ENCODE data around the gene CAMTA1.

GRCh38 chr1:6784560-6785317 is 515 bp upstream of the CAMTA1 start:
- TF ChIP-seq PATZ1 (CRISPR knock-in tag; IDR thresholded peaks at IDR 0.05; ENCODE audit: borderline replicate concordance): no peak
- no peak for TF ChIP-seq RARB (CRISPR knock-in tag; IDR thresholded peaks at IDR 0.05)
- TF ChIP-seq ARNTL (CRISPR knock-in tag; IDR thresholded peaks at IDR 0.05; ENCODE audit: borderline replicate concordance, low read depth): no peak
- peak; percentile 92 for TF ChIP-seq ZFP3 (CRISPR knock-in tag; IDR thresholded peaks at IDR 0.05)
- no peak for TF ChIP-seq ZFP30 (CRISPR knock-in tag; IDR thresholded peaks at IDR 0.05)
- TF ChIP-seq ZNF8 (CRISPR knock-in tag; IDR thresholded peaks at IDR 0.05): no peak
- TF ChIP-seq CSDC2 (CRISPR knock-in tag; IDR thresholded peaks at IDR 0.05): no peak
- no peak for TF ChIP-seq ESRRG (CRISPR knock-in tag; IDR thresholded peaks at IDR 0.05)
- TF ChIP-seq ZC3H10 (CRISPR knock-in tag; IDR thresholded peaks at IDR 0.05): no peak
- no peak for TF ChIP-seq POU6F1 (CRISPR knock-in tag; IDR thresholded peaks at IDR 0.05; ENCODE audit: borderline replicate concordance, low read depth)
- no peak for TF ChIP-seq TOX (CRISPR knock-in tag; IDR thresholded peaks at IDR 0.05; ENCODE audit: borderline replicate concordance)
- TF ChIP-seq OSR1 (CRISPR knock-in tag; IDR thresholded peaks at IDR 0.05): no peak
- no peak for TF ChIP-seq CREB5 (CRISPR knock-in tag; IDR thresholded peaks at IDR 0.05; ENCODE audit: low read depth)
- TF ChIP-seq BACH2 (CRISPR knock-in tag; IDR thresholded peaks at IDR 0.05; ENCODE audit: borderline replicate concordance): no peak
